Keratinocyte (primary cell): ENCODE results near the gene SLC38A1. TPM values are rescaled to one million over a fixed set of nuclear protein-coding genes. Genes with fewer than 3 reads are reported as not detected.

ENCODE experiments used
- DNase-seq: peaks from one replicate; pipeline ENCODE4 v3.0.0-alpha.2; 2011; ENCODE audit warnings: low read depth, missing footprints, low spot score
- FAIRE-seq: peaks from 2 replicates; lab custom pipeline; 2011; peaks lifted over from hg19 to GRCh38; lab: Jason Lieb, UNC
- H2AFZ ChIP-seq: 2 replicates; pipeline ENCODE4 v1.6.0; 2012; ENCODE audit warnings: low read length, control low read depth, inconsistent platforms; ENCODE audit not compliant: control insufficient read depth
- H3K27ac ChIP-seq: 2 replicates; pipeline ENCODE4 v1.5.1; 2011; ENCODE audit warnings: low read length; ENCODE audit not compliant: control insufficient read depth, insufficient read depth
- H3K27me3 ChIP-seq: 3 replicates; pipeline ENCODE4 v1.6.0; 2011; ENCODE audit warnings: low read length; ENCODE audit not compliant: control insufficient read depth, insufficient read depth; ENCODE audit errors: extremely low read depth
- H3K36me3 ChIP-seq, 2 experiments: 2 replicates in 1 of 2; 3 replicates in 1 of 2; pipeline ENCODE4 v1.5.1; 2011; ENCODE audit warnings: low read length in 2 of 2, mild to moderate bottlenecking in 1 of 2; ENCODE audit not compliant: control insufficient read depth in 2 of 2, insufficient read depth in 2 of 2; ENCODE audit errors: extremely low read depth in 1 of 2
- H3K4me1 ChIP-seq: 3 replicates; pipeline ENCODE4 v1.5.1; 2011; ENCODE audit warnings: low read length; ENCODE audit not compliant: control insufficient read depth, insufficient read depth; ENCODE audit errors: extremely low read depth
- H3K4me2 ChIP-seq: 3 replicates; pipeline ENCODE4 v1.6.0; 2011; ENCODE audit warnings: low read depth, low read length; ENCODE audit not compliant: control insufficient read depth, insufficient read depth; ENCODE audit errors: extremely low read depth
- H3K4me3 ChIP-seq, 3 experiments: fragments of 200-600 bp in 1 of 3; sonication (generic) in 1 of 3; 2 replicates in 2 of 3; 3 replicates in 1 of 3; pipeline ENCODE4 v1.5.1; 2011 to 2016; ENCODE audit warnings: low read length in 3 of 3, mild to moderate bottlenecking in 3 of 3, control low read depth in 2 of 3, inconsistent platforms in 1 of 3, low read depth in 1 of 3, mixed read lengths in 1 of 3, mixed run types in 1 of 3, moderate library complexity in 1 of 3; ENCODE audit not compliant: control insufficient read depth in 2 of 3, insufficient read depth in 2 of 3; ENCODE audit errors: extremely low read depth in 1 of 3
- H3K79me2 ChIP-seq: 2 replicates; pipeline ENCODE4 v1.6.0; 2012; ENCODE audit warnings: low read length; ENCODE audit not compliant: control insufficient read depth, insufficient read depth
- H3K9ac ChIP-seq: 3 replicates; pipeline ENCODE4 v1.6.0; 2011; ENCODE audit warnings: low read length; ENCODE audit not compliant: control insufficient read depth, insufficient read depth; ENCODE audit errors: extremely low read depth
- H3K9me1 ChIP-seq: 3 replicates; pipeline ENCODE4 v1.6.0; 2011; ENCODE audit warnings: low read length; ENCODE audit not compliant: control insufficient read depth, insufficient read depth; ENCODE audit errors: extremely low read depth
- H3K9me3 ChIP-seq: 2 replicates; pipeline ENCODE4 v1.5.1; 2012; ENCODE audit warnings: low read depth, low read length; ENCODE audit not compliant: control insufficient read depth
- H4K20me1 ChIP-seq: 3 replicates; pipeline ENCODE4 v1.6.0; 2011; ENCODE audit warnings: low read length; ENCODE audit not compliant: control insufficient read depth, insufficient read depth; ENCODE audit errors: extremely low read depth
- CTCF ChIP-seq, 3 experiments: IDR thresholded peaks in 1 of 3; conservative IDR thresholded peaks in 1 of 3; optimal IDR thresholded peaks in 1 of 3; 2 replicates in 2 of 3; 3 replicates in 1 of 3; pipeline versions ENCODE3 to v1.5.1; 2011; ENCODE audit warnings: low read length in 3 of 3, mild to moderate bottlenecking in 3 of 3, moderate library complexity in 2 of 3, control low read depth in 1 of 3, inconsistent platforms in 1 of 3; ENCODE audit not compliant: insufficient read depth in 2 of 3; ENCODE audit errors: extremely low read depth in 1 of 3
- EZH2 ChIP-seq: IDR thresholded peaks from one replicate; pipeline ENCODE4 v1.6.1; 2012; ENCODE audit warnings: inconsistent platforms, mild to moderate bottlenecking, low read length, moderate library complexity
- dilution Hi-C: fragments of 300-500 bp; cut with MboI; formaldehyde crosslinking; loops from one replicate; pipeline ENCODE4 v1.7.0; 2020; ENCODE audit warnings: low sequenced_read_pairs; ENCODE audit not compliant: extremely low pct_ligation_motif_present
- polyA plus RNA-seq, 5 experiments: library from polyadenylated mRNA; depleted of rRNA in 3 of 5; stranded (reverse) in 3 of 5; stranded (forward) in 1 of 5; unstranded in 1 of 5; fragments of >200 nt; gene quantifications; 1 replicate in 1 of 5; 2 replicates in 3 of 5; 3 replicates in 1 of 5; pipeline versions ENCODE4 v1.2.1 to v1.2.3, GENCODE V29; 2011 to 2012; ENCODE audit warnings: missing spikeins in 2 of 5, low read depth in 1 of 5, low replicate concordance in 1 of 5

SLC38A1 gene
- polyA plus RNA-seq, 1 donor (not counting 4 experiments of a cell fraction or from before 2014, with no cell fraction given), result 134 TPM

GRCh38 chr12:46264057-46264456 is 4.8 kb downstream of the SLC38A1 start:
- FAIRE-seq (no peak), DNase-seq (no peak)
- Histone ChIP-seq H2AFZ (no peak overlapping the region), H3K79me2 (peaks cover 93% of the 10 kb centered on the region), H3K4me3 (no peak overlapping the region), H3K9me1 (peaks cover 5% of the 10 kb centered on the region), H3K9ac (no peak overlapping the region), H3K27ac (peak overlapping the region; percentile 10), H3K4me2 (peak overlapping the region; percentile 34), H3K27me3 (no peaks in the 10 kb centered on the region), H3K36me3 (peaks cover 0 to 15% of the 10 kb centered on the region in 2 experiments), H4K20me1 (peaks cover 32% of the 10 kb centered on the region), H3K9me3 (no peaks in the 10 kb centered on the region), H3K4me1 (peaks cover 57% of the 10 kb centered on the region)
- dilution Hi-C loops, result no loop called here
- TF ChIP-seq CTCF (optimal IDR thresholded peaks at IDR 0.05 in 1 of 3, IDR thresholded peaks at IDR 0.05 in 1 of 3, conservative IDR thresholded peaks at IDR 0.05 in 1 of 3; ENCODE audit: extremely low read depth in 1 of 3, insufficient read depth in 2 of 3, low read length in 3 of 3) (no peak), EZH2 (no peak)

- DNase-seq (no peak), FAIRE-seq (no peak)
- Histone ChIP-seq H3K4me2 (peak overlapping the region; percentile 34), H3K79me2 (peaks cover 98% of the 10 kb centered on the region), H3K9ac (no peak overlapping the region), H4K20me1 (peaks cover 37% of the 10 kb centered on the region), H2AFZ (no peak overlapping the region), H3K27me3 (no peaks in the 10 kb centered on the region), H3K9me1 (peaks cover 5% of the 10 kb centered on the region), H3K36me3 (peaks cover 2 to 15% of the 10 kb centered on the region in 2 experiments), H3K27ac (peak overlapping the region; percentile 10), H3K4me1 (peaks cover 57% of the 10 kb centered on the region), H3K4me3 (no peak overlapping the region), H3K9me3 (no peaks in the 10 kb centered on the region)
- TF ChIP-seq EZH2 (no peak), CTCF (optimal IDR thresholded peaks at IDR 0.05 in 1 of 3, IDR thresholded peaks at IDR 0.05 in 1 of 3, conservative IDR thresholded peaks at IDR 0.05 in 1 of 3; ENCODE audit: extremely low read depth in 1 of 3, insufficient read depth in 2 of 3, low read length in 3 of 3) (peak in 2 of 3 experiments; percentile 33 to 34)
- dilution Hi-C loops, result no loop called here
These were observed 5.5 kb downstream of the SLC38A1 start for GRCh38 chr12:46263140-46264016.
